OCI-LY1 (cell line): Measurements from ENCODE around the gene HAPLN3.

Source experiments
- EZH2 ChIP-seq: fragments of 200-600 bp; sonication (generic), shearing (Covaris generic); IDR thresholded peaks from 2 replicates; pipeline ENCODE4 v1.8.0; 2017; ENCODE audit warnings: borderline replicate concordance, mixed run types, mild to moderate bottlenecking, antibody characterized with exemption, low read length, moderate library complexity, mixed read lengths
- TF ChIP-seq, protein P1 (sequence below): fragments of 200-600 bp; sonication (generic), shearing (Covaris generic); IDR thresholded peaks from 2 replicates; pipeline ENCODE4 v1.5.1; 2017; ENCODE audit warnings: mild to moderate bottlenecking, antibody characterized with exemption, low read length, moderate library complexity, mixed read lengths

GRCh38 chr15:88878720-88879184 lies 16.6 kb downstream of the HAPLN3 start:
- TF ChIP-seq, protein P1, sequence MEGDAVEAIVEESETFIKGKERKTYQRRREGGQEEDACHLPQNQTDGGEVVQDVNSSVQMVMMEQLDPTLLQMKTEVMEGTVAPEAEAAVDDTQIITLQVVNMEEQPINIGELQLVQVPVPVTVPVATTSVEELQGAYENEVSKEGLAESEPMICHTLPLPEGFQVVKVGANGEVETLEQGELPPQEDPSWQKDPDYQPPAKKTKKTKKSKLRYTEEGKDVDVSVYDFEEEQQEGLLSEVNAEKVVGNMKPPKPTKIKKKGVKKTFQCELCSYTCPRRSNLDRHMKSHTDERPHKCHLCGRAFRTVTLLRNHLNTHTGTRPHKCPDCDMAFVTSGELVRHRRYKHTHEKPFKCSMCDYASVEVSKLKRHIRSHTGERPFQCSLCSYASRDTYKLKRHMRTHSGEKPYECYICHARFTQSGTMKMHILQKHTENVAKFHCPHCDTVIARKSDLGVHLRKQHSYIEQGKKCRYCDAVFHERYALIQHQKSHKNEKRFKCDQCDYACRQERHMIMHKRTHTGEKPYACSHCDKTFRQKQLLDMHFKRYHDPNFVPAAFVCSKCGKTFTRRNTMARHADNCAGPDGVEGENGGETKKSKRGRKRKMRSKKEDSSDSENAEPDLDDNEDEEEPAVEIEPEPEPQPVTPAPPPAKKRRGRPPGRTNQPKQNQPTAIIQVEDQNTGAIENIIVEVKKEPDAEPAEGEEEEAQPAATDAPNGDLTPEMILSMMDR: peak; percentile 75
- no peak for TF ChIP-seq EZH2
